ENCODE data around the gene PSMA7. TPM values are rescaled to one million over a fixed set of nuclear protein-coding genes. Genes with fewer than 3 reads are reported as not detected.
A peak's percentile ranks its signal among the peaks of the same experiment; 100 is the strongest.

PSMA7 gene
- total RNA-seq, 1 experiment from 2014 or later = 332 TPM

GRCh38 chr20:62141397-62142251 is 1.6 kb downstream of the PSMA7 start:
- peak overlapping the region; percentile 68 for H3K4me2 ChIP-seq (ENCODE audit: insufficient read depth, insufficient read length, low read length)
- no peaks in the 10 kb centered on the region for H3K27me3 Mint-ChIP-seq (ENCODE audit: low read depth)
- H3K4ac ChIP-seq (ENCODE audit: low read depth, low read length) = no peak overlapping the region
- H3K23ac ChIP-seq (ENCODE audit: insufficient read length, low read depth, low read length) = no peak overlapping the region
- H2AK5ac ChIP-seq (ENCODE audit: insufficient read length, low read length) = no peak overlapping the region
- no peak overlapping the region for H2BK12ac ChIP-seq (ENCODE audit: insufficient read length, low read depth, low read length)
- peak overlapping the region; percentile 84 to 92 for H3K4me3 Mint-ChIP-seq
- H3K27ac ChIP-seq (ENCODE audit: insufficient read length, low read depth, low read length) = no peak overlapping the region
- no peak overlapping the region for H2BK120ac ChIP-seq (ENCODE audit: low read depth, low read length, poor library complexity, severe bottlenecking)
- peaks cover 34% of the 10 kb centered on the region for H3K79me2 ChIP-seq (ENCODE audit: insufficient read depth, low read length)
- TF ChIP-seq, protein P1, sequence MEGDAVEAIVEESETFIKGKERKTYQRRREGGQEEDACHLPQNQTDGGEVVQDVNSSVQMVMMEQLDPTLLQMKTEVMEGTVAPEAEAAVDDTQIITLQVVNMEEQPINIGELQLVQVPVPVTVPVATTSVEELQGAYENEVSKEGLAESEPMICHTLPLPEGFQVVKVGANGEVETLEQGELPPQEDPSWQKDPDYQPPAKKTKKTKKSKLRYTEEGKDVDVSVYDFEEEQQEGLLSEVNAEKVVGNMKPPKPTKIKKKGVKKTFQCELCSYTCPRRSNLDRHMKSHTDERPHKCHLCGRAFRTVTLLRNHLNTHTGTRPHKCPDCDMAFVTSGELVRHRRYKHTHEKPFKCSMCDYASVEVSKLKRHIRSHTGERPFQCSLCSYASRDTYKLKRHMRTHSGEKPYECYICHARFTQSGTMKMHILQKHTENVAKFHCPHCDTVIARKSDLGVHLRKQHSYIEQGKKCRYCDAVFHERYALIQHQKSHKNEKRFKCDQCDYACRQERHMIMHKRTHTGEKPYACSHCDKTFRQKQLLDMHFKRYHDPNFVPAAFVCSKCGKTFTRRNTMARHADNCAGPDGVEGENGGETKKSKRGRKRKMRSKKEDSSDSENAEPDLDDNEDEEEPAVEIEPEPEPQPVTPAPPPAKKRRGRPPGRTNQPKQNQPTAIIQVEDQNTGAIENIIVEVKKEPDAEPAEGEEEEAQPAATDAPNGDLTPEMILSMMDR (conservative IDR thresholded peaks at IDR 0.05) = peak; percentile 57
- H3K79me1 ChIP-seq (ENCODE audit: insufficient read depth, low read depth, low read length, poor library complexity, severe bottlenecking) = peaks cover 7% of the 10 kb centered on the region
- H4K5ac ChIP-seq (ENCODE audit: insufficient read length, low read depth, low read length) = no peak overlapping the region
- H3K18ac ChIP-seq (ENCODE audit: insufficient read length, low read depth, low read length) = no peak overlapping the region
- no peak overlapping the region for H4K91ac ChIP-seq (ENCODE audit: insufficient read length, low read depth, low read length)
- no peak overlapping the region for H4K8ac ChIP-seq (replicated peaks; ENCODE audit: insufficient read length, low read depth, low read length)
- H2BK5ac ChIP-seq (ENCODE audit: insufficient read length, low read length) = no peak overlapping the region
- no peak overlapping the region for H2BK20ac ChIP-seq (ENCODE audit: low read depth, low read length, poor library complexity, severe bottlenecking)
- no peaks in the 10 kb centered on the region for H3K4me1 ChIP-seq (ENCODE audit: insufficient read depth, low read length)
- H3K9ac ChIP-seq (ENCODE audit: extremely low read depth, insufficient read length, low read length) = peak overlapping the region; percentile 81
- no peak overlapping the region for H2BK15ac ChIP-seq (ENCODE audit: low read depth, low read length)
- H2AFZ ChIP-seq (ENCODE audit: low read length) = no peak overlapping the region
- H3K14ac ChIP-seq (ENCODE audit: insufficient read depth, low read length) = 0 out of 2 replicates have a peak overlapping the region, but pooled peaks have one; percentile 11
- no peak overlapping the region for H3T11ph ChIP-seq (ENCODE audit: low read length)
- H3K9me3 Mint-ChIP-seq = no peaks in the 10 kb centered on the region; a peak in 1 of 5 replicates
- peaks cover 7% of the 10 kb centered on the region for H3K23me2 ChIP-seq (ENCODE audit: insufficient read length, low read depth, low read length, poor library complexity, severe bottlenecking)
- DNase-seq = no peak
- WGBS (ENCODE audit: extremely low coverage, insufficient read length, low lambda C conversion rate) = no CpG with 5 or more reads among the region's 14 CpGs
- no peaks in the 10 kb centered on the region for H3K9me3 ChIP-seq (ENCODE audit: control insufficient read depth, low read depth, low read length)
- H3K36me3 Mint-ChIP-seq (ENCODE audit: insufficient read depth in 1 of 3, low read depth in 3 of 3) = peaks cover 45 to 63% (median 53%) of the 10 kb centered on the region in 3 experiments; a peak in 6 of 7 replicates
- H3K27ac Mint-ChIP-seq = peak overlapping the region in 2 of 3 experiments; percentile 93 to 94; a peak in 5 of 7 replicates
- H3K4me1 Mint-ChIP-seq = peaks cover 24 to 31% of the 10 kb centered on the region in 2 experiments
- H3K56ac ChIP-seq (ENCODE audit: insufficient read length, low read depth, low read length) = no peak overlapping the region
- H4K20me1 ChIP-seq (ENCODE audit: control insufficient read depth, insufficient read depth, insufficient read length) = no peaks in the 10 kb centered on the region
- no peaks in the 10 kb centered on the region for H3K27me3 ChIP-seq (ENCODE audit: insufficient read depth, low read length)
